HG03159 (cell line): ENCODE results near the gene PCDHGA9.
"Not testable (repeated sequence)": the region's sequence is repeated elsewhere in the genome, so short reads cannot be mapped to it uniquely, and the experiment has no call there.

Source experiments
- ATAC-seq: cut with Tn5 transposase; IDR thresholded peaks from one replicate; pipeline ENCODE4 v1.9.1; 2021; ENCODE audit warnings: mild to moderate bottlenecking, moderate library complexity; ENCODE audit not compliant: unreplicated experiment

The PCDHGA9 gene

DNA sequence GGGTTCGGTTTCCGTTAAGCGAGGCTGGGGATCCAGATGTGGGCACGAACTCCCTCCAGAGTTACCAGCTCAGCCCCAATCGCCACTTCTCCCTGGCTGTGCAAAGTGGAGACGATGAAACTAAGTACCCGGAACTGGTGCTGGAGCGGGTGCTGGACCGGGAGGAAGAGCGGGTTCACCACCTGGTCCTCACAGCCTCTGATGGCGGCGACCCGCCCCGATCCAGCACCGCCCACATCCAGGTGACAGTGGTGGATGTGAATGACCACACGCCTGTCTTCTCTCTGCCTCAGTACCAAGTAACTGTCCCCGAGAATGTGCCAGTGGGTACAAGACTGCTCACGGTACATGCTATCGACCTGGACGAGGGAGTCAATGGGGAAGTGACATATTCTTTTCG, 19.2 kb upstream of the PCDHGA9 start:
- no peak for ATAC-seq

DNA sequence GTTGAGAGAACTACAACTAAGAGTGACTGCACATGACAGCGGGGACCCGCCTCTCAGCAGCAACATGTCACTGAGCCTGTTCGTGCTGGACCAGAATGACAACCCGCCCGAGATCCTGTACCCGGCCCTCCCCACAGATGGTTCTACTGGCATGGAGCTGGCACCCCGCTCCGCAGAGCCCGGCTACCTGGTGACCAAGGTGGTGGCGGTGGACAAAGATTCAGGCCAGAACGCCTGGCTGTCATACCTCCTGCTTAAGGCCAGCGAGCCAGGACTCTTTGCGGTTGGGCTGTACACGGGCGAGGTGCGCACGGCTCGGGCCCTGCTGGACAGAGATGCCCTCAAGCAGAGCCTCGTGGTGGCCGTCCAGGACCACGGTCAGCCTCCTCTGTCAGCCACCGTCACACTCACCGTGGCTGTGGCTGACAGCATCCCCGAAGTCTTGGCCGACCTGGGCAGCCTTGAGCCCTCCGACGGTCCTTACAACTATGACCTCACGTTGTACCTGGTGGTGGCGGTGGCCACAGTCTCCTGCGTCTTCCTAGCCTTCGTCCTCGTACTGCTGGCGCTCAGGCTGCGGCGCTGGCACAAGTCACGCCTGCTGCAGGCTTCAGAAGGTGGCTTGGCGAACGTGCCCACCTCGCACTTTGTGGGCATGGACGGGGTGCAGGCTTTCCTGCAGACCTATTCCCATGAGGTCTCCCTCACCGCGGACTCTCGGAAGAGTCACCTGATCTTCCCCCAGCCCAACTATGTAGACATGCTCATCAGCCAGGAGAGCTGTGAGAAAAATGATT, 17.9 kb upstream of the PCDHGA9 start:
- no peak for ATAC-seq

DNA sequence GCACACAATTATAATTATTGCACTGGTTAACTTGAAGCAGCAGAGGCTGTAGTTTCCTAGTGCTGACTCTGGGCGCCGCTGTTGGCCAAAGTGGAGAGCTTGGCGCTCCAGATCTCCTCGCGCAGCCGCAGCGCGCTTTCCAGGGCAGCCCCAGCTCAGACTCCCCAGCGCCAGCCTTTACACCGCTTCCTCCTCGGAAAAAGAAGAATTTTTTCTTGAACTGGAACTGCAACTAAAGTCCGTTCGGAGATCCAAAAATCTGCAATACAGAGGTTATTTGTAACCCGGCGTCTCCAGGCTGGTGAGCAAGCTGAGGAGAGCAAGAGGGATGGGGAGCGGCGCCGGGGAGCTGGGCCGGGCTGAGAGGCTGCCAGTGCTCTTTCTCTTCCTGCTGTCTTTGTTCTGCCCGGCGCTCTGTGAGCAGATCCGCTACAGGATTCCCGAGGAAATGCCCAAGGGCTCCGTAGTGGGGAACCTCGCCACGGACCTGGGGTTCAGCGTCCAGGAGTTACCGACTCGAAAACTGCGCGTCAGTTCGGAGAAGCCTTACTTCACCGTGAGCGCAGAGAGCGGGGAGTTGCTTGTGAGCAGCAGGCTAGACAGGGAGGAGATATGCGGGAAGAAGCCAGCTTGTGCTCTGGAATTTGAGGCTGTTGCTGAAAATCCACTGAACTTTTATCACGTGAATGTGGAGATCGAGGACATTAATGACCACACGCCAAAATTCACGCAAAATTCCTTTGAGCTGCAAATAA, 14.8 kb upstream of the PCDHGA9 start, which contains the start of gene PCDHGB4:
PCDHGB4 (plus strand) TSS at position 142 of the 755 bp plus-strand sequence; CDS start at position 329, 187 bp downstream.
- ATAC-seq, result not testable (repeated sequence)

DNA sequence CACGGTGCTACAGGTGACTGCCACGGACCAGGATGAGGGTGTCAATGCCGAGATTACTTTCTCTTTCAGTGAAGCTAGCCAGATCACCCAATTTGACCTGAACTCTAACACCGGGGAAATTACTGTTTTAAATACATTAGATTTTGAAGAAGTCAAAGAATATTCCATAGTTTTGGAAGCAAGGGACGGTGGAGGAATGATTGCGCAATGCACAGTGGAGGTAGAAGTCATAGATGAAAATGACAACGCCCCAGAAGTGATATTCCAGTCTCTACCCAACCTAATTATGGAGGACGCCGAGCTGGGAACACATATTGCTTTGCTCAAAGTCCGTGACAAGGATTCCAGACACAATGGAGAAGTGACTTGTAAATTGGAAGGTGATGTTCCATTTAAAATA, 13.9 kb upstream of the PCDHGA9 start:
- ATAC-seq, result no peak

DNA sequence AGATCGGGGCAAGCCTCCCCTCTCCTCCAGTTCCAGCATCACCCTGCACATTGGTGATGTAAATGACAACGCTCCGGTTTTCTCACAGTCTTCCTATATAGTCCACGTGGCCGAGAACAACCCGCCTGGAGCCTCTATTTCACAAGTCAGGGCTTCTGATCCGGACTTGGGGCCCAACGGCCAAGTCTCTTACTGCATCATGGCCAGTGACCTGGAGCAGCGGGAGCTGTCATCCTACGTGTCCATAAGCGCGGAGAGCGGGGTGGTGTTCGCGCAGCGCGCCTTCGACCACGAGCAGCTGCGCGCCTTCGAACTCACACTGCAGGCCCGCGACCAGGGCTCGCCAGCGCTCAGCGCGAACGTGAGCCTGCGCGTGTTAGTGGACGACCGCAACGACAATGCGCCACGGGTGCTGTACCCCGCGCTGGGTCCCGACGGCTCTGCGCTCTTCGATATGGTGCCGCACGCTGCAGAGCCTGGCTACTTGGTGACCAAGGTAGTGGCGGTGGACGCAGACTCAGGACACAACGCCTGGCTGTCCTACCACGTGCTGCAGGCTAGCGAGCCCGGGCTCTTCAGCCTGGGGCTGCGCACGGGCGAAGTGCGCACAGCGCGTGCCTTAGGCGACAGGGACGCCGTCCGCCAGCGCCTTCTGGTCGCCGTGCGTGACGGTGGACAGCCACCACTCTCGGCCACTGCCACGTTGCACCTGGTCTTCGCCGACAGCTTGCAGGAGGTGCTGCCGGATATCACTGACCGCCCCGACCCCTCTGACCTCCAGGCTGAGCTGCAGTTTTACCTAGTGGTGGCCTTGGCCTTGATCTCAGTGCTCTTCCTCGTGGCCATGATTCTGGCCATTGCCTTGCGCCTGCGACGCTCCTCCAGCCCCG, 13.2 kb upstream of the PCDHGA9 start:
- ATAC-seq, result no peak

DNA sequence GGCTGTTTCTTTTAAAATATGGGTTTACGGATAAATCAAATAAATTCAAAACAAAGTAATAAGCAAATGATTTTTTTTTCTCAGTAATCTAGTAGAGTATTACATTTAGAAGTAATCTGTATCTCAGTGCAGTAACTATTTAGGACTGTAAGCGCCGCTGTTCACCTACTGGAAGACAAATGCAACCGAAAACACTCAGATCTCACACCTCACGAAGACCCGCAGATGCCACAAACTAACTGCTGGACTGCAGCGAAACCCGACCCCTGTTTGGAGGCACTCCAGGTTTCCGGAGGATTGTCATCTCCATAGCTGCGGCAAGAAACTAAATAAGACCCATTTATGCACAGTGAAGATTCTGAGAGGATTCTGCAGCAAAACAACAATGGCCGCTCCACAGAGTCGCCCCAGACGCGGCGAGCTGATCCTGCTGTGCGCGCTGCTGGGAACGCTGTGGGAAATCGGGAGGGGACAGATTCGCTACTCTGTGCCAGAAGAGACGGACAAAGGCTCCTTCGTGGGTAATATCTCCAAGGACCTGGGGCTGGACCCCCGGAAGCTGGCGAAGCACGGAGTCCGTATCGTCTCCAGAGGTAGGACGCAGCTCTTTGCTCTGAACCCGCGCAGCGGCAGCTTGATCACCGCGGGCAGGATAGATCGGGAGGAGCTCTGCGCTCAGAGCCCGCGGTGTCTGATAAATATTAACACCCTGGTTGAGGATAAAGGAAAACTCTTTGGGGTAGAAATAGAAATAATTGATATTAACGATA, 10.0 kb upstream of the PCDHGA9 start, which contains the start of gene PCDHGA8:
PCDHGA8 (plus strand) TSS at position 205 of the 770 bp plus-strand sequence; CDS start at position 386, 181 bp downstream.
- ATAC-seq, result no peak

DNA sequence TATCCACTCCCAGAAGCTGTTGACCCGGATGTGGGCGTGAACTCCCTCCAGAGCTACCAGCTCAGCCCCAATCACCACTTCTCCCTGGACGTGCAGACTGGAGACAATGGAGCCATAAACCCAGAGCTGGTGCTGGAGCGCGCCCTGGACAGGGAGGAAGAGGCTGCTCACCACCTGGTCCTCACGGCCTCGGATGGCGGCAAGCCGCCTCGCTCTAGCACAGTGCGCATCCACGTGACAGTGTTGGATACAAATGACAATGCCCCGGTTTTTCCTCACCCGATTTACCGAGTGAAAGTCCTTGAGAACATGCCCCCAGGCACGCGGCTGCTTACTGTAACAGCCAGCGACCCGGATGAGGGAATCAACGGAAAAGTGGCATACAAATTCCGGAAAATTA, 9.3 kb upstream of the PCDHGA9 start:
- ATAC-seq, result no peak

DNA sequence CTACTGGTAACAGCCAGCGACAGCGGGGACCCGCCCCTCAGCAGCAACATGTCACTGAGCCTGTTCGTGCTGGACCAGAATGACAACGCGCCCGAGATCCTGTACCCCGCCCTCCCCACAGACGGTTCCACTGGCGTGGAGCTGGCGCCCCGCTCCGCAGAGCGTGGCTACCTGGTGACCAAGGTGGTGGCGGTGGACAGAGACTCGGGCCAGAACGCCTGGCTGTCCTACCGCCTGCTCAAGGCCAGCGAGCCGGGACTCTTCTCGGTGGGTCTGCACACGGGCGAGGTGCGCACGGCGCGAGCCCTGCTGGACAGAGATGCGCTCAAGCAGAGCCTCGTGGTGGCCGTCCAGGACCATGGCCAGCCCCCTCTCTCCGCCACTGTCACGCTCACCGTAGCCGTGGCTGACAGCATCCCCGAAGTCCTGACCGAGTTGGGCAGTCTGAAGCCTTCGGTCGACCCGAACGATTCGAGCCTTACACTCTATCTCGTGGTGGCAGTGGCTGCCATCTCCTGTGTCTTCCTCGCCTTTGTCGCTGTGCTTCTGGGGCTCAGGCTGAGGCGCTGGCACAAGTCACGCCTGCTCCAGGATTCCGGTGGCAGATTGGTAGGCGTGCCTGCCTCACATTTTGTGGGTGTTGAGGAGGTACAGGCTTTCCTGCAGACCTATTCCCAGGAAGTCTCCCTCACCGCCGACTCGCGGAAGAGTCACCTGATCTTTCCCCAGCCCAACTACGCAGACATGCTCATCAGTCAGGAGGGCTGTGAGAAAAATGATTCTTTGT, 8.0 kb upstream of the PCDHGA9 start:
- not testable (repeated sequence) for ATAC-seq

DNA sequence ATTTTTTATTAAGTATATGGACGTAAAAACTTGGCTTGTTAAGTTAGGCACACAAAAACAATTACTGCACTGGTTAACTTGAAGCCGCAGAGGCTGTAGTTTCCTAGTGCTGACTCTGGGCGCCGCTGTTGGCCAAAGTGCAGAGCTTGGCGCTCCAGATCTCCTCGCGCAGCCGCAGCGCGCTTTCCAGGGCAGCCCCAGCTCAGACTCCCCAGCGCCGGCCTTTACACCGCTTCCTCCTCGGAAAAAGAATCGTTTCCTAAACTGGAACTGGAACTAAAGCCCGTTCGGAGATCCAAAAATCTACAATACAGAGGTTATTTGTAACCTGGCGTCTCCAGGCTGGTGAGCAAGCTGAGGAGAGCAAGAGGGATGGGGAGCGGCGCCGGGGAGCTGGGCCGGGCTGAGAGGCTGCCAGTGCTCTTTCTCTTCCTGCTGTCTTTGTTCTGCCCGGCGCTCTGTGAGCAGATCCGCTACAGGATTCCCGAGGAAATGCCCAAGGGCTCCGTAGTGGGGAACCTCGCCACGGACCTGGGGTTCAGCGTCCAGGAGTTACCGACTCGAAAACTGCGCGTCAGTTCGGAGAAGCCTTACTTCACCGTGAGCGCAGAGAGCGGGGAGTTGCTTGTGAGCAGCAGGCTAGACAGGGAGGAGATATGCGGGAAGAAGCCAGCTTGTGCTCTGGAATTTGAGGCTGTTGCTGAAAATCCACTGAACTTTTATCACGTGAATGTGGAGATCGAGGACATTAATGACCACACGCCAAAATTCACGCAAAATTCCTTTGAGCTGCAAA, 4.6 kb upstream of the PCDHGA9 start, which contains the start of gene PCDHGB5:
PCDHGB5 (plus strand) TSS at position 192 of the 796 bp plus-strand sequence; CDS start at position 373, 181 bp downstream.
- ATAC-seq, result peak; percentile 92

DNA sequence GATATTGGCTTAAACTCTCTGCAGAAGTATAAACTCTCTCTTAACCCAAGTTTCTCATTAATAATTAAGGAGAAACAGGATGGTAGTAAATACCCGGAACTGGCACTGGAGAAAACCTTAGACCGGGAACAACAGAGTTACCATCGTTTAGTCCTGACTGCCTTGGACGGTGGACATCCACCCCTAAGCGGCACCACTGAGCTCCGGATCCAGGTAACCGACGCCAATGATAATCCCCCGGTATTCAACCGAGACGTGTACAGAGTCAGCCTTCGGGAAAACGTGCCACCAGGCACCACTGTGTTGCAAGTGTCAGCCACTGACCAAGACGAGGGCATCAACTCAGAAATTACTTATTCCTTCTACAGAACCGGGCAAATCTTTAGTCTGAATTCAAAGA, 4.0 kb upstream of the PCDHGA9 start:
- no peak for ATAC-seq

DNA sequence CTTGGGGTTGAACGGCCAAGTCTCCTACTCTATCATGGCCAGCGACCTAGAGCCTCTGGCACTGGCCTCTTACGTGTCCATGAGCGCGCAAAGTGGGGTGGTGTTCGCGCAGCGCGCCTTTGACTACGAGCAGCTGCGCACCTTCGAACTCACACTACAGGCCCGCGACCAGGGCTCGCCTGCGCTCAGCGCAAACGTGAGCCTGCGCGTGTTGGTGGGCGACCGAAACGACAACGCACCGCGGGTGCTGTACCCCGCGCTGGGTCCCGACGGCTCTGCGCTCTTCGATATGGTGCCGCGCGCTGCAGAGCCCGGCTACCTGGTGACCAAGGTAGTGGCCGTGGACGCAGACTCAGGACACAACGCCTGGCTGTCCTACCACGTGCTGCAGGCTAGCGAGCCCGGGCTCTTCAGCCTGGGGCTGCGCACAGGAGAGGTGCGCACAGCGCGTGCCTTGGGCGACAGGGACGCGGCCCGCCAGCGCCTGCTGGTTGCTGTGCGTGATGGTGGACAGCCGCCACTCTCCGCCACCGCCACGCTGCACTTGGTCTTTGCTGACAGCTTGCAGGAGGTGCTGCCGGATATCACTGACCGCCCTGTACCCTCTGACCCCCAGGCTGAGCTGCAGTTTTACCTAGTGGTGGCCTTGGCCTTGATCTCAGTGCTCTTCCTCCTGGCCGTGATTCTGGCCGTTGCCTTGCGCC, 2.9 kb upstream of the PCDHGA9 start:
- no peak for ATAC-seq

DNA sequence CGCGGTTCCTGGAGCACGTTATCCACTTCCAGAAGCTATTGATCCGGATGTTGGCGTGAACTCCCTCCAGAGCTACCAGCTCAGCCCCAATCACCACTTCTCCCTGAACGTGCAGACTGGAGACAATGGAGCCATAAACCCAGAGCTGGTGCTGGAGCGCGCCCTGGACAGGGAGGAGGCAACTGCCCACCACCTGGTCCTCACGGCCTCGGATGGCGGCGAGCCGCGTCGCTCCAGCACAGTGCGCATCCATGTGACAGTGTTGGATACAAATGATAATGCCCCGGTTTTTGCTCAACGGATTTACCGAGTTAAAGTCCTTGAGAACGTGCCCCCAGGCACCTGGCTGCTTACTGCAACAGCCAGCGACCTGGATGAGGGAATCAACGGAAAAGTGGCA, 809 bp downstream of the PCDHGA9 start:
- ATAC-seq, result no peak

DNA sequence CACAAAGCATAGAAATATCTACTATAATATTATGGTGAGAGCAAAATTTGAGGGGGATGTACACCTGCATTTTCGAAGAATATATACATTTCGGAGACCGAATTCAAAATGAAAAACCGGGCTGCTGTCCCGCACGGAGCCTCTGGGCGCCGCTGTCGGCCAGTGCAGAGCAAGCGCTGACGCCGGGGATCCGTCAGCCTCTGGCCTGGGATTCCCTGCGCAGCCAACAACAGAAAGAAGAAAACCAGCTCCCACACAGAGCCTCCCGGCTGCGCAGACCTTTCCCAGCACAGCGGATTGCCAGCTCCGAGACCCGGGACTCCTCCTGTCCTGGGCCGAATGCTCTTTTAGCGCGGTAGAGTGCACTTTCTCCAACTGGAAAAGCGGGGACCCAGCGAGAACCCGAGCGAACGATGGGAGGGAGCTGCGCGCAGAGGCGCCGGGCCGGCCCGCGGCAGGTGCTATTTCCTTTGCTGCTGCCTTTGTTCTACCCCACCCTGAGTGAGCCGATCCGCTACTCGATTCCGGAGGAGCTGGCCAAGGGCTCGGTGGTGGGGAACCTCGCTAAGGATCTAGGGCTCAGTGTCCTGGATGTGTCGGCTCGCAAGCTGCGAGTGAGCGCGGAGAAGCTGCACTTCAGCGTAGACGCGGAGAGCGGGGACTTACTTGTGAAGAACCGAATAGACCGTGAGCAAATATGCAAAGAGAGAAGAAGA, 5.4 kb downstream of the PCDHGA9 start, which contains the start of gene PCDHGB6:
PCDHGB6 (plus strand) TSS at position 232 of the 716 bp plus-strand sequence; CDS start at position 414, 182 bp downstream.
- ATAC-seq, result not testable (repeated sequence)

DNA sequence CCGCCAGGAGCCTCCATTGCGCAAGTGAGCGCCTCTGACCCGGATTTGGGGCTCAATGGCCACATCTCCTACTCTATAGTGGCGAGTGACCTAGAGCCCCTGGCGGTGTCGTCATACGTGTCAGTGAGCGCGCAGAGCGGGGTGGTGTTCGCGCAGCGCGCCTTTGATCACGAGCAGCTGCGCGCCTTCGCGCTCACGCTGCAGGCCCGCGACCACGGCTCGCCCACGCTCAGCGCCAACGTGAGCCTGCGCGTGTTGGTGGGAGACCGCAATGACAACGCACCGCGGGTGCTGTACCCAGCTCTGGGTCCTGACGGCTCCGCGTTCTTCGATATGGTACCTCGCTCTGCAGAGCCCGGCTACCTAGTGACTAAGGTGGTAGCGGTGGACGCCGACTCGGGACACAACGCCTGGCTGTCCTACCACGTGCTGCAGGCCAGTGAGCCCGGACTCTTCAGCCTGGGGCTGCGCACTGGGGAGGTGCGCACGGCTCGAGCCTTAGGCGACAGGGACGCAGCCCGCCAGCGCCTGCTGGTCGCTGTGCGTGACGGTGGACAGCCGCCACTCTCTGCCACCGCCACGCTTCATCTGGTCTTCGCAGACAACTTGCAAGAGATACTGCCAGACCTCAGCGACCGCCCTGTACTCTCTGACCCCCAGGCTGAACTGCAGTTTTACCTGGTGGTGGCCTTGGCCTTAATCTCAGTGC, 7.2 kb downstream of the PCDHGA9 start:
- ATAC-seq, result no peak

DNA sequence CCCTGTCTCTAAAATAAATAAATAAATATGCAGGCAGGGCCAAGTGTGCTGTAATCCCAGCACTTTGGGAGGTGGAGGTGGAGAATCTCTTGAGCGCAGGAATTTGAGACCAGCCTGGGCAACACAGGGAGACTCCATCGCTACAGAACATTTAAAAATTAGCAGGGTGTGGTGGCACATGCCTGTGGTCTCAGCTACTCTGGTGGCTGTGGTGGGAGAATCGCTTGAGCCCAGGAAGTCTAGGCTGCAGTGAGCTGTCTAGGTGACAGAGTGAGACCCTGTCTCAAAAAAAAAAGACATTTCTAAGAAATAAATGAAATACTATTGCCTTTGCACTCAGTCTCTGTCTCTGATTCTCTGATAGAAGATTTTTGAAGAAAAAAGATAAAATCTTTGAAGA, 9.0 kb downstream of the PCDHGA9 start:
- no peak for ATAC-seq

DNA sequence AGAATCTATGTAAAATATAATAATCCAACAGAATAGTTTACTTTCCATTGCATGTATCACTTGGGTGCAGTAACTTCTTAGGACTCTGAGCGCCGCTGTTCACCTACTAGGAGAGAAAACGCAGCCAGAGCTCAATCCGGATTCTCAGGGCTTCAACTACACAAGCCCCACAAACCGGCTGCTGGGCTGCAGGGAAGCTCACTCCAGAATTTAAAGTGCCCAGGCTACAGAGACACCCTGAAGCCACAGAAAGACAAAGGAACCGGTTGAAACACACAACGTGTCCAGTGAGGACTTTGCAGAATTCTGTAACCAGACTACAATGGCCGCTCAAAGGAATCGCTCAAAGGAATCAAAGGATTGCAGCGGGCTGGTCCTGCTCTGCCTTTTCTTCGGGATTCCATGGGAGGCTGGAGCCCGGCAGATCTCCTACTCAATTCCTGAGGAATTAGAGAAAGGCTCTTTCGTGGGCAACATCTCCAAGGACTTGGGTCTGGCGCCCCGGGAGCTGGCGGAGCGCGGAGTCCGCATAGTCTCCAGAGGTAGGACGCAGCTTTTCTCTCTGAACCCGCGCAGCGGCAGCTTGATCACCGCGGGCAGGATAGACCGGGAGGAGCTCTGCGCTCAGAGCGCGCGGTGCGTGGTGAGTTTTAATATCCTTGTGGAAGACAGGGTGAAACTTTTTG, 10.4 kb downstream of the PCDHGA9 start, which contains the start of gene PCDHGA10:
PCDHGA10 (plus strand) TSS at position 134 of the 686 bp plus-strand sequence; CDS start at position 323, 189 bp downstream.
- ATAC-seq, result peak; percentile 76
